Keratinocyte (primary cell): ENCODE measurements around the gene CAMKMT. TPM values are rescaled to one million over a fixed set of nuclear protein-coding genes. Genes with fewer than 3 reads are reported as not detected.

Experiments
- DNase-seq: peaks from one replicate; pipeline ENCODE4 v3.0.0-alpha.2; 2011; ENCODE audit warnings: low read depth, missing footprints, low spot score
- FAIRE-seq: peaks from 2 replicates; lab custom pipeline; 2011; peaks lifted over from hg19 to GRCh38; lab: Jason Lieb, UNC
- H2AFZ ChIP-seq: 2 replicates; pipeline ENCODE4 v1.6.0; 2012; ENCODE audit warnings: low read length, control low read depth, inconsistent platforms; ENCODE audit not compliant: control insufficient read depth
- H3K27ac ChIP-seq: 2 replicates; pipeline ENCODE4 v1.5.1; 2011; ENCODE audit warnings: low read length; ENCODE audit not compliant: control insufficient read depth, insufficient read depth
- H3K27me3 ChIP-seq: 3 replicates; pipeline ENCODE4 v1.6.0; 2011; ENCODE audit warnings: low read length; ENCODE audit not compliant: control insufficient read depth, insufficient read depth; ENCODE audit errors: extremely low read depth
- H3K36me3 ChIP-seq, 2 experiments: 2 replicates in 1 of 2; 3 replicates in 1 of 2; pipeline ENCODE4 v1.5.1; 2011; ENCODE audit warnings: low read length in 2 of 2, mild to moderate bottlenecking in 1 of 2; ENCODE audit not compliant: control insufficient read depth in 2 of 2, insufficient read depth in 2 of 2; ENCODE audit errors: extremely low read depth in 1 of 2
- H3K4me1 ChIP-seq: 3 replicates; pipeline ENCODE4 v1.5.1; 2011; ENCODE audit warnings: low read length; ENCODE audit not compliant: control insufficient read depth, insufficient read depth; ENCODE audit errors: extremely low read depth
- H3K4me2 ChIP-seq: 3 replicates; pipeline ENCODE4 v1.6.0; 2011; ENCODE audit warnings: low read depth, low read length; ENCODE audit not compliant: control insufficient read depth, insufficient read depth; ENCODE audit errors: extremely low read depth
- H3K4me3 ChIP-seq, 3 experiments: fragments of 200-600 bp in 1 of 3; sonication (generic) in 1 of 3; 2 replicates in 2 of 3; 3 replicates in 1 of 3; pipeline ENCODE4 v1.5.1; 2011 to 2016; ENCODE audit warnings: low read length in 3 of 3, mild to moderate bottlenecking in 3 of 3, control low read depth in 2 of 3, inconsistent platforms in 1 of 3, low read depth in 1 of 3, mixed read lengths in 1 of 3, mixed run types in 1 of 3, moderate library complexity in 1 of 3; ENCODE audit not compliant: control insufficient read depth in 2 of 3, insufficient read depth in 2 of 3; ENCODE audit errors: extremely low read depth in 1 of 3
- H3K79me2 ChIP-seq: 2 replicates; pipeline ENCODE4 v1.6.0; 2012; ENCODE audit warnings: low read length; ENCODE audit not compliant: control insufficient read depth, insufficient read depth
- H3K9ac ChIP-seq: 3 replicates; pipeline ENCODE4 v1.6.0; 2011; ENCODE audit warnings: low read length; ENCODE audit not compliant: control insufficient read depth, insufficient read depth; ENCODE audit errors: extremely low read depth
- H3K9me1 ChIP-seq: 3 replicates; pipeline ENCODE4 v1.6.0; 2011; ENCODE audit warnings: low read length; ENCODE audit not compliant: control insufficient read depth, insufficient read depth; ENCODE audit errors: extremely low read depth
- H3K9me3 ChIP-seq: 2 replicates; pipeline ENCODE4 v1.5.1; 2012; ENCODE audit warnings: low read depth, low read length; ENCODE audit not compliant: control insufficient read depth
- H4K20me1 ChIP-seq: 3 replicates; pipeline ENCODE4 v1.6.0; 2011; ENCODE audit warnings: low read length; ENCODE audit not compliant: control insufficient read depth, insufficient read depth; ENCODE audit errors: extremely low read depth
- EZH2 ChIP-seq: IDR thresholded peaks from one replicate; pipeline ENCODE4 v1.6.1; 2012; ENCODE audit warnings: inconsistent platforms, mild to moderate bottlenecking, low read length, moderate library complexity
- dilution Hi-C: fragments of 300-500 bp; cut with MboI; formaldehyde crosslinking; loops from one replicate; pipeline ENCODE4 v1.7.0; 2020; ENCODE audit warnings: low sequenced_read_pairs; ENCODE audit not compliant: extremely low pct_ligation_motif_present
- polyA plus RNA-seq, 5 experiments: library from polyadenylated mRNA; depleted of rRNA in 3 of 5; stranded (reverse) in 3 of 5; stranded (forward) in 1 of 5; unstranded in 1 of 5; fragments of >200 nt; gene quantifications; 1 replicate in 1 of 5; 2 replicates in 3 of 5; 3 replicates in 1 of 5; pipeline versions ENCODE4 v1.2.1 to v1.2.3, GENCODE V29; 2011 to 2012; ENCODE audit warnings: missing spikeins in 2 of 5, low read depth in 1 of 5, low replicate concordance in 1 of 5
- TF ChIP-seq, protein P1 (sequence below), 3 experiments: IDR thresholded peaks in 1 of 3; conservative IDR thresholded peaks in 1 of 3; optimal IDR thresholded peaks in 1 of 3; 2 replicates in 2 of 3; 3 replicates in 1 of 3; pipeline versions ENCODE3 to v1.5.1; 2011; ENCODE audit warnings: low read length in 3 of 3, mild to moderate bottlenecking in 3 of 3, moderate library complexity in 2 of 3, control low read depth in 1 of 3, inconsistent platforms in 1 of 3; ENCODE audit not compliant: insufficient read depth in 2 of 3; ENCODE audit errors: extremely low read depth in 1 of 3

Gene CAMKMT
- polyA plus RNA-seq, 1 donor (not counting 4 experiments of a cell fraction or from before 2014, with no cell fraction given): 9.9 TPM

DNA sequence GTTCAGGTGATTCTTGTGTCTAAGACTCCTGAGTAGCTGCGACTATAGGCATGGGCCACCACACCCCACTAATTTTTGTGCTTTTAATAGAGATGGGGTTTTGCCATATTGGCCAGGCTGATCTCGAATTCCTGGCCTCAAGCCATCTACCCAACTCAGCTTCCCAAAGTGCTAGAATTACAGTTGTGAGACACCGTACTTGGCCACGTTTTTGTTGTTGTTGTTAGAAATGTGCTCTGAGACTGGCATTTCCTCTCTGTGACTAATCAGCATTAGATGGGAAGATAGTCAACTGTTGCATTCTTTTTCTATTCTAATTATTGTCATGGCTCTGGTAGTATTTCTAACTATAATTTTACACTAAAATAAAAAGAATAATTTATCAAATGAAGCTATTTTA is 191.7 kb downstream of the CAMKMT start:
- no peak overlapping the region for H3K27ac ChIP-seq
- DNase-seq (no peak), FAIRE-seq (peak; percentile 91)
- H3K9me1 ChIP-seq: no peaks in the 10 kb centered on the region
- H3K79me2 ChIP-seq: no peaks in the 10 kb centered on the region
- dilution Hi-C loops: no loop called here
- H3K27me3 ChIP-seq: no peaks in the 10 kb centered on the region
- H3K4me3 ChIP-seq: no peak overlapping the region
- H3K4me2 ChIP-seq: peak overlapping the region; percentile 29
- no peak overlapping the region for H3K9ac ChIP-seq
- H4K20me1 ChIP-seq: no peaks in the 10 kb centered on the region
- TF ChIP-seq, protein P1, sequence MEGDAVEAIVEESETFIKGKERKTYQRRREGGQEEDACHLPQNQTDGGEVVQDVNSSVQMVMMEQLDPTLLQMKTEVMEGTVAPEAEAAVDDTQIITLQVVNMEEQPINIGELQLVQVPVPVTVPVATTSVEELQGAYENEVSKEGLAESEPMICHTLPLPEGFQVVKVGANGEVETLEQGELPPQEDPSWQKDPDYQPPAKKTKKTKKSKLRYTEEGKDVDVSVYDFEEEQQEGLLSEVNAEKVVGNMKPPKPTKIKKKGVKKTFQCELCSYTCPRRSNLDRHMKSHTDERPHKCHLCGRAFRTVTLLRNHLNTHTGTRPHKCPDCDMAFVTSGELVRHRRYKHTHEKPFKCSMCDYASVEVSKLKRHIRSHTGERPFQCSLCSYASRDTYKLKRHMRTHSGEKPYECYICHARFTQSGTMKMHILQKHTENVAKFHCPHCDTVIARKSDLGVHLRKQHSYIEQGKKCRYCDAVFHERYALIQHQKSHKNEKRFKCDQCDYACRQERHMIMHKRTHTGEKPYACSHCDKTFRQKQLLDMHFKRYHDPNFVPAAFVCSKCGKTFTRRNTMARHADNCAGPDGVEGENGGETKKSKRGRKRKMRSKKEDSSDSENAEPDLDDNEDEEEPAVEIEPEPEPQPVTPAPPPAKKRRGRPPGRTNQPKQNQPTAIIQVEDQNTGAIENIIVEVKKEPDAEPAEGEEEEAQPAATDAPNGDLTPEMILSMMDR (optimal IDR thresholded peaks at IDR 0.05 in 1 of 3, IDR thresholded peaks at IDR 0.05 in 1 of 3, conservative IDR thresholded peaks at IDR 0.05 in 1 of 3; ENCODE audit: extremely low read depth in 1 of 3, insufficient read depth in 2 of 3, low read length in 3 of 3): no peak
- no peak for TF ChIP-seq EZH2
- peaks cover 34% of the 10 kb centered on the region for H3K4me1 ChIP-seq
- H3K36me3 ChIP-seq: no peaks in the 10 kb centered on the region
- no peaks in the 10 kb centered on the region for H3K9me3 ChIP-seq
- no peak overlapping the region for H2AFZ ChIP-seq

DNA sequence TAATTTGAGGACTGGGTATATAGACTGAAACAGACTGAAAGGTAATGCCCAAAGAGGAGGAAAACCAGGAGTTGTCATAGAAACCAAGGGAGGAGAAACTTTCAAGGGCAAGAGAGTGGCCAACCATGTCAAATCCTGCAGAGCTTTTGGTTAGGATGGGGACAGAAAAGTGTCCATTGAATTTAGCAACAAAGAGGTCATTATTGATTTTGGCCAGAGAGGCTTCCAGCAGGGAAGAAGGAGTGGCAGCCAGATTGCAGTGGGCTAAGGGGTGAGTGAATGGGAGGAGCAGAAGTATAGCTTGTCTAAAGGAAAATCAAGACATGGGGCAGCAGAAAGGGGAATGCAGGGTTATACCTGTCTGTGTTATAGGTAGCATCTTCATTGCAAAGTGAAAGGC is 194.0 kb downstream of the CAMKMT start:
- no peak for TF ChIP-seq EZH2
- TF ChIP-seq, protein P1 (optimal IDR thresholded peaks at IDR 0.05 in 1 of 3, IDR thresholded peaks at IDR 0.05 in 1 of 3, conservative IDR thresholded peaks at IDR 0.05 in 1 of 3; ENCODE audit: extremely low read depth in 1 of 3, insufficient read depth in 2 of 3, low read length in 3 of 3): no peak
- Histone ChIP-seq H3K36me3 (no peaks in the 10 kb centered on the region), H3K9ac (no peak overlapping the region), H3K4me1 (peaks cover 14% of the 10 kb centered on the region), H3K27me3 (no peaks in the 10 kb centered on the region), H3K79me2 (no peaks in the 10 kb centered on the region), H2AFZ (no peak overlapping the region), H3K27ac (no peak overlapping the region), H4K20me1 (no peaks in the 10 kb centered on the region), H3K9me3 (no peaks in the 10 kb centered on the region), H3K9me1 (no peaks in the 10 kb centered on the region), H3K4me3 (no peak overlapping the region), H3K4me2 (no peak overlapping the region)
- FAIRE-seq (no peak), DNase-seq (no peak)
- dilution Hi-C loops: no loop called here
